ENCODE measurements around the gene INO80. TPM values are rescaled to one million over a fixed set of nuclear protein-coding genes. Genes with fewer than 3 reads are reported as not detected.
A peak's percentile ranks its signal among the peaks of the same experiment; 100 is the strongest.
"Not testable (repeated sequence)": the region's sequence is repeated elsewhere in the genome, so short reads cannot be mapped to it uniquely, and the experiment has no call there.

INO80 gene, protein sequence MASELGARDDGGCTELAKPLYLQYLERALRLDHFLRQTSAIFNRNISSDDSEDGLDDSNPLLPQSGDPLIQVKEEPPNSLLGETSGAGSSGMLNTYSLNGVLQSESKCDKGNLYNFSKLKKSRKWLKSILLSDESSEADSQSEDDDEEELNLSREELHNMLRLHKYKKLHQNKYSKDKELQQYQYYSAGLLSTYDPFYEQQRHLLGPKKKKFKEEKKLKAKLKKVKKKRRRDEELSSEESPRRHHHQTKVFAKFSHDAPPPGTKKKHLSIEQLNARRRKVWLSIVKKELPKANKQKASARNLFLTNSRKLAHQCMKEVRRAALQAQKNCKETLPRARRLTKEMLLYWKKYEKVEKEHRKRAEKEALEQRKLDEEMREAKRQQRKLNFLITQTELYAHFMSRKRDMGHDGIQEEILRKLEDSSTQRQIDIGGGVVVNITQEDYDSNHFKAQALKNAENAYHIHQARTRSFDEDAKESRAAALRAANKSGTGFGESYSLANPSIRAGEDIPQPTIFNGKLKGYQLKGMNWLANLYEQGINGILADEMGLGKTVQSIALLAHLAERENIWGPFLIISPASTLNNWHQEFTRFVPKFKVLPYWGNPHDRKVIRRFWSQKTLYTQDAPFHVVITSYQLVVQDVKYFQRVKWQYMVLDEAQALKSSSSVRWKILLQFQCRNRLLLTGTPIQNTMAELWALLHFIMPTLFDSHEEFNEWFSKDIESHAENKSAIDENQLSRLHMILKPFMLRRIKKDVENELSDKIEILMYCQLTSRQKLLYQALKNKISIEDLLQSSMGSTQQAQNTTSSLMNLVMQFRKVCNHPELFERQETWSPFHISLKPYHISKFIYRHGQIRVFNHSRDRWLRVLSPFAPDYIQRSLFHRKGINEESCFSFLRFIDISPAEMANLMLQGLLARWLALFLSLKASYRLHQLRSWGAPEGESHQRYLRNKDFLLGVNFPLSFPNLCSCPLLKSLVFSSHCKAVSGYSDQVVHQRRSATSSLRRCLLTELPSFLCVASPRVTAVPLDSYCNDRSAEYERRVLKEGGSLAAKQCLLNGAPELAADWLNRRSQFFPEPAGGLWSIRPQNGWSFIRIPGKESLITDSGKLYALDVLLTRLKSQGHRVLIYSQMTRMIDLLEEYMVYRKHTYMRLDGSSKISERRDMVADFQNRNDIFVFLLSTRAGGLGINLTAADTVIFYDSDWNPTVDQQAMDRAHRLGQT (N-terminal part only)
- 12.2 and 15.3 TPM in 2 replicates for total RNA-seq (2014; rRNA removed; shearing (Covaris generic); ENCODE audit: low replicate concordance)

DNA sequence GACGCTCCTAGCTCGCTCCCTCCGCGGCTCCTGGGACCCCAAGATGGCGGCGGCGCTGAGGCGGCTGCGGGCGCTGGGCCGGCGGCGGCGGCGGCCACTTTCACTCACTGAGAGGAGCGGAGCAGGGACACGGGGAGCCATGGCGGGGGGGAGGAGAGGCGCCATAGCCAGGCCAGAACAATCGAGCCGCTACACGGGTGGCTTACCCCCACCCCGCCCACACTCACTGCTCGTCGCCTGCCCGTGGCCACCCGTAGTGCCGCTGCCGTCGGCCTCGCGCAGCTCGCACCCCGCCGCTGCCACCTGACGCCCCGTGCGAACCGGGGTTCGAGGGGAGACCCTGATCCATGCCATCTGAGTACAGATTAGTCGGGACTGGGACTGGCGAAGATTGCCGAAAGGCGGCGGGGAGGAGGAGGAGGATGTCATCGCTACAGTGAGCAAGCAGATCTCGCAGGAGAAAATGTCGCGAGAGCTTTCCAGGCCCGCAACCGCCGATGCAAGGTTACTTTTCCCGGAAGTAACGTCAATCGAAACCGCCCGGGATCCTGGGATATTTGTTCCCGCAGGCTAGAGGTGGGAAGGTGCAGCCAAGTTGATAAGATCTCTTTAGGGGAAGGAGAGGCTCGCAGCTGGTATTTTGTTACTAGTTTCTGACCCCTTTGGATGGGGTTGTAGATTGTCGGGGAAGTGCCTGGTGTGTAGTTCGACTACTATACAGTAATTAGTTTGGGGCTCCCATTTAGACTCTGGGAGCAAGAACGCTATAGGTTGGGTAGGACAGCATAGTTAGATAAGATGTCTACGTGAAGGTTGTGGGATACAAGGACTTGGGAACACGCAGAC lies at the start of gene INO80:
Gene INO80 (minus strand): TSS at position 165 of the 846 bp plus-strand sequence. CDS start 19,970 bp downstream, outside the sequence.
- peak; percentile 97 for DNase-seq
- Histone ChIP-seq H3K36me3 (peaks cover 22% of the 10 kb centered on the region), H3K27me3 (no peaks in the 10 kb centered on the region), H3K4me3 (peak within 1 kb of the TSS; percentile 91), H3K9me3 (no peaks in the 10 kb centered on the region)

DNA sequence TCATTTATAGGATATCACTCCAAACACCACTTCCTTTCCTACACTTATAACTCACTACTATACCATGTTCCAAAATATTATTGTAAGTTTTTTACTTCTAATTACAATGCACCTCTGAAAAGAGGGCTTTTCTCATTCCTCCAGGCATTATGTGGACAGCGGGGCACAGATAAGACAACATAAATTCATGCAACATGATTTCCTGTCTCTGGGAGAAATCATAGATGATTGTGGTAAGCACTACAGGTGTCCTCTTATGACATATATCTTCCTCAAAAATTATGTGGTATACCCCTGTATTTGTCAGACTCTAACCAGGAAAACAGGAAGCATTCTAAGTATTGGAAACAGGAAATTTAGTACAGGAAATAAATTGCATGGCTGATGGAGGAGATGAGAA lies 45.7 kb upstream of the INO80 start:
- H3K27me3 ChIP-seq: no peaks in the 10 kb centered on the region
- no peak for DNase-seq
- H3K4me3 ChIP-seq: no peak overlapping the region
- H3K36me3 ChIP-seq: no peaks in the 10 kb centered on the region
- H3K9me3 ChIP-seq: no peaks in the 10 kb centered on the region

DNA sequence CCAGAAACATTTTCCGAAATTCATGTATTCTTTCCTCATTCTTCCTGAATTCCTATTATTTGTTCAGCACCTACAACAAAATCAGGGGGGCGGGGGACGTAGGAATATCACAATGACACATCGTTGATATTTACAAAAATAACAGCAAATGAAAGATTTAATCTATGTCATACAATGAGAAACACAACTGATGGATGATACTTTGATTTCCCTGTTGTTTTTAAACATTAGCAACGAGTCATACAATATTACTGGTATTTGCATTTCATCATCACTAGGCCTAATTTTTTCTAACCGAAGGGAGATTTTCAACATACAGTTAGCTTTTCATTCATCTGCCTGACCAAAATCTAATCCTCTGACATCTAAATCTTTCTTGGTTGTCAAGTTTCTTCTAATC lies 45.3 kb upstream of the INO80 start:
- Histone ChIP-seq H3K4me3 (no peak overlapping the region), H3K9me3 (no peaks in the 10 kb centered on the region), H3K36me3 (no peaks in the 10 kb centered on the region), H3K27me3 (no peaks in the 10 kb centered on the region)
- no peak for DNase-seq

- H3K4me3 ChIP-seq: no peak overlapping the region
- no peak for DNase-seq
- no peaks in the 10 kb centered on the region for H3K36me3 ChIP-seq
- no peaks in the 10 kb centered on the region for H3K9me3 ChIP-seq
- H3K27me3 ChIP-seq: no peaks in the 10 kb centered on the region
Measured at GRCh38 chr15:41160639-41161315, 44.7 kb upstream of the INO80 start.

GRCh38 chr15:41154412-41154811 lies 38.3 kb upstream of the INO80 start:
- no peak overlapping the region for H3K4me3 ChIP-seq
- H3K27me3 ChIP-seq: no peaks in the 10 kb centered on the region
- H3K36me3 ChIP-seq: no peaks in the 10 kb centered on the region
- H3K9me3 ChIP-seq: no peaks in the 10 kb centered on the region
- DNase-seq: no peak

DNA sequence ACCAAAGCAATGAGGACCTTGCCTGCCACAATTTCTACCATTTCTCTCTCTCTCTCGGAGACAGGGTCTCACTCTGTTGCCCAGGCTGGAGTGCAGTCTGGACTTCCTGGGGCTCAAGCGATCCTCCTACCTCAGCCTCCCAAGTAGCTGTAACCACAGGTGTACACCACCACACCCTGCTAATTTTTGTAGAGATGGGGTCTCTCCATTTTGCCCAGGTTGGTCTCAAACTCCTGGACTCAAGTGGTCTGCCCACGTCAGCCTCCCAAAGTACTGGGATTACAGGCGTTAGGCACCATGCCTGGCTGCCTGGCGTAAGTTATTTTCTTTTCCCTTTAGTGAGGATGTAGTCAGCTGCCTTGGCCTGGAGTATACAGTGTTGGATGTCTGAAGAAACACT lies 37.7 kb upstream of the INO80 start:
- H3K9me3 ChIP-seq: no peaks in the 10 kb centered on the region
- no peaks in the 10 kb centered on the region for H3K27me3 ChIP-seq
- no peak for DNase-seq
- H3K36me3 ChIP-seq: no peaks in the 10 kb centered on the region
- H3K4me3 ChIP-seq: no peak overlapping the region

- H3K27me3 ChIP-seq: no peaks in the 10 kb centered on the region
- no peaks in the 10 kb centered on the region for H3K9me3 ChIP-seq
- H3K36me3 ChIP-seq: no peaks in the 10 kb centered on the region
- no peak for DNase-seq
- H3K4me3 ChIP-seq: no peak overlapping the region
Measured at GRCh38 chr15:41151451-41152005, 35.4 kb upstream of the INO80 start.

GRCh38 chr15:41150279-41150678 lies 34.2 kb upstream of the INO80 start:
- DNase-seq: no peak
- no peaks in the 10 kb centered on the region for H3K36me3 ChIP-seq

DNA sequence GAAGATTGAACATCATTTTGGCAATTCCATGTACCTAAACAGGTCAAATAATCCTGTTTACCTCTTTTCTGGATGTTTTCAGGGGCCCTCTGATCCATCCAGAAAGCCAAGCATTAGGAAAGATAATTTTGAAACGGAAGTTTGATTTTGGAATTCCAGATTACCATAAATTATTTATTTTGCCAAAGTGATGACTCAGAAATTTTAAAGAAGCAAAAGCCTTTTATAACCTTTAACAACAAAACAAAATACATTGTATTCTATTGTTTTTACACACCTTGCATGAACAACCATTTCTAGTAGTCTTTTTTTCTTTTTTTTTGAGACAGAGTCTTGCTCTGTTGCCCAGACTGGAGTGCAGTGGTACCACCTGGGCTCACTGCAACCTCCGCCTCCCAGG lies 32.0 kb upstream of the INO80 start:
- H3K36me3 ChIP-seq: no peaks in the 10 kb centered on the region
- H3K9me3 ChIP-seq: no peaks in the 10 kb centered on the region
- no peak overlapping the region for H3K4me3 ChIP-seq
- no peak for DNase-seq
- no peaks in the 10 kb centered on the region for H3K27me3 ChIP-seq

More at GRCh38 chr15:41150279-41150678, 34.2 kb upstream of the INO80 start:
- no peak overlapping the region for H3K4me3 ChIP-seq
- no peaks in the 10 kb centered on the region for H3K27me3 ChIP-seq
- no peaks in the 10 kb centered on the region for H3K9me3 ChIP-seq

- no peaks in the 10 kb centered on the region for H3K36me3 ChIP-seq
- no peaks in the 10 kb centered on the region for H3K9me3 ChIP-seq
- H3K27me3 ChIP-seq: no peaks in the 10 kb centered on the region
- no peak for DNase-seq
- H3K4me3 ChIP-seq: no peak overlapping the region
Measured at GRCh38 chr15:41139619-41140018, 23.5 kb upstream of the INO80 start.

DNA sequence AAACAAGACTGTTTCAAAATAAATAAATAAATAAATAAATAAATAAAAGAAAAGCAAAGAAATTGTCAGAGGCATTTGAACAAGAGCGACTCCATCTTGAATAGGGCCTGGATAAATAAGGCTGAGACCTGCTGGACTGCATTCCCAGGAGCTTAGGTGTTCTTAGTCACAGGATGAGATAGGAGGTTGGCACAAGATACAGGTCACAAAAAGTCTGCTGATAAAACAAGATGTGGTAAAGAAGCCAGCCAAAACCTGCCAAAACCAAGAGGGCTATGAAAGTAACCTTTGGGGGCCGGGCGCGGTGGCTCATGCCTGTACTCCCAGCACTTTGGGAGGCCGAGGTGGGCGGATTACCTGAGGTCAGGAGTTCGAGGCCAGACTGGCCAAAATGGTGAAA lies 23.0 kb upstream of the INO80 start:
- H3K9me3 ChIP-seq, DNase-seq, H3K4me3 ChIP-seq, H3K27me3 ChIP-seq, H3K36me3 ChIP-seq: not testable (repeated sequence)

DNA sequence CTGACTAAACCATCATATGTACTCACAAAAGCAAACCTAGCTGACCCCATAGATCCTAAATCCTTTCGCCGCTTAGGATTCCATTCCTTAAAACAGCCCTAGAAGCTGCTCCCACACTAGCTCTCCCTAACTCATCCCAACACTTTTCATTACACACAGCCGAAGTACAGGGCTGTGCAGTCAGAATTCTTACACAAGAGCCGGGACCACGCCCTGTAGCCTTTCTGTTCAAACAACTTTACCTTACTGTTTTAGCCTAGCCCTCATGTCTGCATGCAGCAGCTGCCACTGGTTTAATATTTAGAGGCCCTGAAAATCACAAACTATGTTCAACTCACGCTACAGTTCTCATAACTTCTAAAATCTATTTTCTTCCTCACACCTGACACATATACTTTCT lies 19.5 kb upstream of the INO80 start:
- H3K4me3 ChIP-seq, H3K36me3 ChIP-seq, H3K27me3 ChIP-seq, DNase-seq, H3K9me3 ChIP-seq: not testable (repeated sequence)

GRCh38 chr15:41133454-41133853 lies 17.4 kb upstream of the INO80 start:
- Histone ChIP-seq H3K36me3 (no peaks in the 10 kb centered on the region), H3K4me3 (no peak overlapping the region), H3K9me3 (no peaks in the 10 kb centered on the region), H3K27me3 (no peaks in the 10 kb centered on the region)
- DNase-seq: no peak

DNA sequence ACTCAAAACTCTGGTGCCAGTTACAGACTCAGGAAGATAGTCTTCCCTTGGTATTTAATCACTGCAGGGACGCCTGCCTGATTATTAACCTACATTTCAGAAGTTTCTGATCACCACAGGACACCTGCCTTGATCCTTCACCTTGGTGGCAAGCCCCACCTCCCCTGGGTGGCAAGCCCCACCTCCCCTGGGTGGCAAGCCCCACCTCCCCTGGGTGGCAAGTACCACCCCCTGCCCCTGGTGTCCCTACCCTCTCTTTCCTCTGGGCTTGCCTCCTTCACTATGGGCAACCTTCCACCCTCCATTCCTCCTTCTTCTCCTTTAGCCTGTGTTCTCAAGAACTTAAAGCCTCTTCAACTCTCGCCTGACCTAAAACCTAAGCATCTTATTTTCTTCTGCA lies 16.0 kb upstream of the INO80 start:
- H3K4me3 ChIP-seq, H3K36me3 ChIP-seq, H3K27me3 ChIP-seq, H3K9me3 ChIP-seq, DNase-seq: not testable (repeated sequence)

DNA sequence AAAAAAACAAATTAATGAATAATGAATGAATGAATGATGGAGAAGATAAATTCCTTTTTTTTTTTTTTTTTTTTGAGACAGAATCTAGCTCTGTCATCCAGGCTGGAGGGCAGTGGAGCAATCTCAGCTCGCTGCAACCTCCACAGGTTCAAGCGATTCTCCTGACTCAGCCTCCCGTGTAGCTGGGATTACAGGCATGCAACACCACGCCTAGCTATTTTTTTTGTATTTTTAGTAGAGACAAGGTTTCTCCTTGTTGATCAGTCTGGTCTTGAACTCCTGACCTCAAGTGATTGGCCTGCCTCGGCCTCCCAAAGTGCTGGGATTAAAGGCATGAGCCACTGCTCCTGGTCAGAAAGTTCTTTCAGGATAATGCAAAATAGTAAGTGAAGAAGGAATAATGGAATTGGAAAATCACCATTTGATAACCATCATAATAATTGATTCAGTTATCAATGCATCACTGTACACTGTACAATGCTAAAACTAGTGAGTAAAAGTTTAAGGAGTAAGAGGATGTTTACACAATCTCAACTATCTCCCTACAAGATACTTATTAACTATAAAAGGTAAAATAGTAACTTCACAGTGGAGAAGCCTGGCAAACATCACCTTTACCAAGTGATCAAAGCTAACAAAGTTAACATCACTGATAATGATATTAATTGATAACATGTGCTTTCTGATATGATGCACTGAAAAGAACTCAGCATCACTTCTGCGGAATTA lies 12.3 kb upstream of the INO80 start:
- H3K36me3 ChIP-seq: no peaks in the 10 kb centered on the region
- no peak for DNase-seq
- no peak overlapping the region for H3K4me3 ChIP-seq
- H3K9me3 ChIP-seq: no peaks in the 10 kb centered on the region
- no peaks in the 10 kb centered on the region for H3K27me3 ChIP-seq

Data from MG63 (cell line).